WTC11 (cell line): ENCODE measurements around the gene RPL18A. TPM values are rescaled to one million over a fixed set of nuclear protein-coding genes. Genes with fewer than 3 reads are reported as not detected.

ENCODE experiments used
- ATAC-seq: fragments of 200-7000 bp; cut with Tn5 transposase; 2 replicates; pipeline ENCODE4 v1.10.0; 2021; ENCODE audit warnings: mild to moderate bottlenecking, moderate library complexity
- CTCF ChIA-PET: fragments of 300-600 bp; sonication (Branson Sonifier 250); formaldehyde crosslinking; loops from one replicate; lab custom pipeline; 2021; ENCODE audit warnings: antibody characterized with exemption; lab: Charles Lee
- POLR2A ChIA-PET: fragments of 350-600 bp; sonication (Branson Sonifier 250); formaldehyde crosslinking; loops from one replicate; lab custom pipeline; 2021; ENCODE audit warnings: antibody characterized with exemption; lab: Charles Lee
- DNase-seq: peaks from one replicate; pipeline ENCODE4 v3.0.0; 2021; ENCODE audit warnings: low spot score
- H3K27ac Mint-ChIP-seq: 2 replicates; pipeline ENCODE4 v1.8.0; 2021; ENCODE audit warnings: mixed read lengths
- H3K27me3 Mint-ChIP-seq: 2 replicates; pipeline ENCODE4 v1.8.0; 2021; ENCODE audit warnings: low read depth, mild to moderate bottlenecking, moderate library complexity, mixed read lengths
- H3K36me3 Mint-ChIP-seq: 2 replicates; pipeline ENCODE4 v1.8.0; 2021; ENCODE audit warnings: mixed read lengths
- H3K4me1 Mint-ChIP-seq: 2 replicates; pipeline ENCODE4 v1.8.0; 2022; ENCODE audit warnings: mixed read lengths
- H3K4me3 Mint-ChIP-seq: 2 replicates; pipeline ENCODE4 v1.8.0; 2021; ENCODE audit warnings: mild to moderate bottlenecking, moderate library complexity, mixed read lengths
- H3K9me3 Mint-ChIP-seq: 2 replicates; pipeline ENCODE4 v1.8.0; 2021; ENCODE audit warnings: mixed read lengths
- ELF4 ChIP-seq: sonication (generic); formaldehyde crosslinking; IDR thresholded peaks from 2 replicates; pipeline ENCODE4 v1.8.1; 2022; ENCODE audit warnings: low read depth, mild to moderate bottlenecking, moderate library complexity, missing genetic modification reagents
- FOXK1 ChIP-seq: sonication (generic); formaldehyde crosslinking; IDR thresholded peaks from 2 replicates; pipeline ENCODE4 v1.8.0; 2022; ENCODE audit warnings: mild to moderate bottlenecking, moderate library complexity, missing genetic modification reagents
- HMGXB4 ChIP-seq: sonication (generic); formaldehyde crosslinking; IDR thresholded peaks from 2 replicates; pipeline ENCODE4 v1.8.1; 2023; ENCODE audit warnings: mild to moderate bottlenecking, moderate library complexity, missing genetic modification reagents
- MAX ChIP-seq: sonication (generic); formaldehyde crosslinking; IDR thresholded peaks from 2 replicates; pipeline ENCODE4 v1.8.0; 2022; ENCODE audit warnings: mild to moderate bottlenecking, missing genetic modification reagents
- NFE2L1 ChIP-seq: sonication (generic); formaldehyde crosslinking; IDR thresholded peaks from 2 replicates; pipeline ENCODE4 v1.8.1; 2023; ENCODE audit warnings: missing genetic modification reagents
- PRDM15 ChIP-seq: sonication (generic); formaldehyde crosslinking; IDR thresholded peaks from 2 replicates; pipeline ENCODE4 v1.8.0; 2022; ENCODE audit warnings: missing genetic modification reagents
- SOX15 ChIP-seq: fragments of 250-450 bp; sonication (Bioruptor Pico); IDR thresholded peaks from 2 replicates; pipeline ENCODE4 v1.9.0; 2021; ENCODE audit warnings: mild to moderate bottlenecking
- SP1 ChIP-seq: sonication (generic); formaldehyde crosslinking; conservative IDR thresholded peaks from 2 replicates; pipeline ENCODE4 v1.8.1; 2022; ENCODE audit warnings: missing genetic modification reagents
- TCF7 ChIP-seq: sonication (generic); formaldehyde crosslinking; IDR thresholded peaks from 2 replicates; pipeline ENCODE4 v1.8.0; 2022; ENCODE audit warnings: mild to moderate bottlenecking, low read depth, missing genetic modification reagents, moderate library complexity
- USF1 ChIP-seq: sonication (generic); formaldehyde crosslinking; IDR thresholded peaks from 2 replicates; pipeline ENCODE4 v1.8.0; 2022; ENCODE audit warnings: mild to moderate bottlenecking, missing genetic modification reagents
- ZBTB43 ChIP-seq: sonication (generic); formaldehyde crosslinking; IDR thresholded peaks from 2 replicates; pipeline ENCODE4 v1.8.1; 2023; ENCODE audit warnings: mild to moderate bottlenecking, missing genetic modification reagents
- ZNF263 ChIP-seq: sonication (generic); formaldehyde crosslinking; IDR thresholded peaks from 2 replicates; pipeline ENCODE4 v1.8.1; 2022; ENCODE audit warnings: low read depth, mild to moderate bottlenecking, moderate library complexity, missing genetic modification reagents
- ZNF416 ChIP-seq: fragments of 250-450 bp; sonication (Bioruptor Pico); IDR thresholded peaks from 2 replicates; pipeline ENCODE4 v1.9.0; 2021; ENCODE audit warnings: mild to moderate bottlenecking, inconsistent platforms
- ZNF425 ChIP-seq: fragments of 250-450 bp; sonication (Bioruptor Pico); conservative IDR thresholded peaks from 2 replicates; pipeline ENCODE4 v1.9.0; 2021; ENCODE audit warnings: mild to moderate bottlenecking
- ZNF671 ChIP-seq: fragments of 250-450 bp; sonication (Bioruptor Pico); IDR thresholded peaks from 2 replicates; pipeline ENCODE4 v1.8.0; 2021; ENCODE audit warnings: mild to moderate bottlenecking
- total RNA-seq: library from RNA; stranded (reverse); gene quantifications from 3 replicates; pipeline ENCODE4 v1.2.3, GENCODE V29; 2021

Gene RPL18A
- total RNA-seq, 1 experiment from 2014 or later: 2,950 TPM

- no peaks in the 10 kb centered on the region for H3K9me3 Mint-ChIP-seq
- CTCF ChIA-PET: interaction anchor here (1.5 to 3.2 kb wide), 5 partner anchors 9 to 158 kb away, joined by 3 to 31 read pairs (median 7); partner anchors contain the start of gene RPL18A
- DNase-seq (no peak), ATAC-seq (0 out of 2 replicates have a peak, but pooled peaks have one; percentile 0)
- H3K4me1 Mint-ChIP-seq: peaks cover 4% of the 10 kb centered on the region
- no peaks in the 10 kb centered on the region for H3K36me3 Mint-ChIP-seq
- H3K4me3 Mint-ChIP-seq: peak overlapping the region; percentile 87
- peaks cover 63% of the 10 kb centered on the region for H3K27me3 Mint-ChIP-seq
- H3K27ac Mint-ChIP-seq: no peak overlapping the region
- TF ChIP-seq ZBTB43 (CRISPR knock-in tag): no peak
- TF ChIP-seq ELF4 (CRISPR knock-in tag): no peak
- TF ChIP-seq HMGXB4: 0 out of 2 replicates have a peak, but pooled peaks have one; percentile 35
- TF ChIP-seq USF1 (CRISPR knock-in tag): 0 out of 2 replicates have a peak, but pooled peaks have one; percentile 5
- TF ChIP-seq MAX (CRISPR knock-in tag): peak; percentile 1; the same call in 1 of the 2 replicates
- TF ChIP-seq NFE2L1 (CRISPR knock-in tag): 0 out of 2 replicates have a peak, but pooled peaks have one; percentile 19
- no peak for TF ChIP-seq ZNF671 (CRISPR knock-in tag)
- POLR2A ChIA-PET: interaction anchor here (2.0 kb wide), 2 partner anchors 12 to 17 kb away, joined by 6 to 11 read pairs; partner anchors contain the start of gene RPL18A
Observed at GRCh38 chr19:17842663-17843291, 16.9 kb upstream of the RPL18A start.

GRCh38 chr19:17843292-17843827 is 16.4 kb upstream of the RPL18A start:
- H3K4me1 Mint-ChIP-seq: peaks cover 4% of the 10 kb centered on the region
- H3K4me3 Mint-ChIP-seq: peak overlapping the region; percentile 16; the same call in 1 of the 2 replicates
- CTCF ChIA-PET: interaction anchor here (1.6 to 3.2 kb wide), 4 partner anchors 9 to 77 kb away, joined by 5 to 31 read pairs (median 8); partner anchors contain the start of gene RPL18A
- H3K27me3 Mint-ChIP-seq: peaks cover 64% of the 10 kb centered on the region
- H3K27ac Mint-ChIP-seq: no peak overlapping the region
- POLR2A ChIA-PET: interaction anchor here (0.5 to 2.0 kb wide), 3 partner anchors 13 to 183 kb away, joined by 3 to 11 read pairs (median 6); partner anchors contain the start of gene RPL18A
- no peaks in the 10 kb centered on the region for H3K9me3 Mint-ChIP-seq
- H3K36me3 Mint-ChIP-seq: no peaks in the 10 kb centered on the region
- TF ChIP-seq NFE2L1 (CRISPR knock-in tag): no peak
- no peak for TF ChIP-seq ZNF416 (CRISPR knock-in tag)
- ATAC-seq (no peak), DNase-seq (no peak)

GRCh38 chr19:17843908-17844490 is 15.7 kb upstream of the RPL18A start:
- Mint-ChIP-seq H3K27me3 (peaks cover 64% of the 10 kb centered on the region), H3K27ac (no peak overlapping the region), H3K9me3 (no peaks in the 10 kb centered on the region), H3K36me3 (no peaks in the 10 kb centered on the region), H3K4me1 (peaks cover 4% of the 10 kb centered on the region), H3K4me3 (peak overlapping the region; percentile 34; the same call in 1 of the 2 replicates)
- TF ChIP-seq ZNF263 (CRISPR knock-in tag) (no peak), NFE2L1 (CRISPR knock-in tag) (no peak), PRDM15 (CRISPR knock-in tag) (no peak), ZNF425 (CRISPR knock-in tag) (no peak), SOX15 (no peak), USF1 (CRISPR knock-in tag) (no peak), TCF7 (CRISPR knock-in tag) (no peak), SP1 (CRISPR knock-in tag) (no peak), FOXK1 (no peak)
- POLR2A ChIA-PET: interaction anchor here (0.5 kb wide), 1 partner anchor 184 kb away, joined by 3 read pairs; no protein-coding TSS in a partner anchor
- ATAC-seq (no peak), DNase-seq (no peak)
- CTCF ChIA-PET: interaction anchor here (1.6 to 3.2 kb wide), 2 partner anchors 13 to 15 kb away, joined by 7 to 31 read pairs; partner anchors contain the start of gene RPL18A
